Stimulated activated naive CD4-positive, alpha-beta T cell (primary cell): ENCODE data around the gene ADAMTSL3.

Experiments used
- DNase-seq, 6 experiments: peaks; one replicate each; lab custom pipeline; 2025; lab: John Stamatoyannopoulos, UW

Gene ADAMTSL3, protein sequence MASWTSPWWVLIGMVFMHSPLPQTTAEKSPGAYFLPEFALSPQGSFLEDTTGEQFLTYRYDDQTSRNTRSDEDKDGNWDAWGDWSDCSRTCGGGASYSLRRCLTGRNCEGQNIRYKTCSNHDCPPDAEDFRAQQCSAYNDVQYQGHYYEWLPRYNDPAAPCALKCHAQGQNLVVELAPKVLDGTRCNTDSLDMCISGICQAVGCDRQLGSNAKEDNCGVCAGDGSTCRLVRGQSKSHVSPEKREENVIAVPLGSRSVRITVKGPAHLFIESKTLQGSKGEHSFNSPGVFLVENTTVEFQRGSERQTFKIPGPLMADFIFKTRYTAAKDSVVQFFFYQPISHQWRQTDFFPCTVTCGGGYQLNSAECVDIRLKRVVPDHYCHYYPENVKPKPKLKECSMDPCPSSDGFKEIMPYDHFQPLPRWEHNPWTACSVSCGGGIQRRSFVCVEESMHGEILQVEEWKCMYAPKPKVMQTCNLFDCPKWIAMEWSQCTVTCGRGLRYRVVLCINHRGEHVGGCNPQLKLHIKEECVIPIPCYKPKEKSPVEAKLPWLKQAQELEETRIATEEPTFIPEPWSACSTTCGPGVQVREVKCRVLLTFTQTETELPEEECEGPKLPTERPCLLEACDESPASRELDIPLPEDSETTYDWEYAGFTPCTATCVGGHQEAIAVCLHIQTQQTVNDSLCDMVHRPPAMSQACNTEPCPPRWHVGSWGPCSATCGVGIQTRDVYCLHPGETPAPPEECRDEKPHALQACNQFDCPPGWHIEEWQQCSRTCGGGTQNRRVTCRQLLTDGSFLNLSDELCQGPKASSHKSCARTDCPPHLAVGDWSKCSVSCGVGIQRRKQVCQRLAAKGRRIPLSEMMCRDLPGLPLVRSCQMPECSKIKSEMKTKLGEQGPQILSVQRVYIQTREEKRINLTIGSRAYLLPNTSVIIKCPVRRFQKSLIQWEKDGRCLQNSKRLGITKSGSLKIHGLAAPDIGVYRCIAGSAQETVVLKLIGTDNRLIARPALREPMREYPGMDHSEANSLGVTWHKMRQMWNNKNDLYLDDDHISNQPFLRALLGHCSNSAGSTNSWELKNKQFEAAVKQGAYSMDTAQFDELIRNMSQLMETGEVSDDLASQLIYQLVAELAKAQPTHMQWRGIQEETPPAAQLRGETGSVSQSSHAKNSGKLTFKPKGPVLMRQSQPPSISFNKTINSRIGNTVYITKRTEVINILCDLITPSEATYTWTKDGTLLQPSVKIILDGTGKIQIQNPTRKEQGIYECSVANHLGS (N-terminal part only)

DNA sequence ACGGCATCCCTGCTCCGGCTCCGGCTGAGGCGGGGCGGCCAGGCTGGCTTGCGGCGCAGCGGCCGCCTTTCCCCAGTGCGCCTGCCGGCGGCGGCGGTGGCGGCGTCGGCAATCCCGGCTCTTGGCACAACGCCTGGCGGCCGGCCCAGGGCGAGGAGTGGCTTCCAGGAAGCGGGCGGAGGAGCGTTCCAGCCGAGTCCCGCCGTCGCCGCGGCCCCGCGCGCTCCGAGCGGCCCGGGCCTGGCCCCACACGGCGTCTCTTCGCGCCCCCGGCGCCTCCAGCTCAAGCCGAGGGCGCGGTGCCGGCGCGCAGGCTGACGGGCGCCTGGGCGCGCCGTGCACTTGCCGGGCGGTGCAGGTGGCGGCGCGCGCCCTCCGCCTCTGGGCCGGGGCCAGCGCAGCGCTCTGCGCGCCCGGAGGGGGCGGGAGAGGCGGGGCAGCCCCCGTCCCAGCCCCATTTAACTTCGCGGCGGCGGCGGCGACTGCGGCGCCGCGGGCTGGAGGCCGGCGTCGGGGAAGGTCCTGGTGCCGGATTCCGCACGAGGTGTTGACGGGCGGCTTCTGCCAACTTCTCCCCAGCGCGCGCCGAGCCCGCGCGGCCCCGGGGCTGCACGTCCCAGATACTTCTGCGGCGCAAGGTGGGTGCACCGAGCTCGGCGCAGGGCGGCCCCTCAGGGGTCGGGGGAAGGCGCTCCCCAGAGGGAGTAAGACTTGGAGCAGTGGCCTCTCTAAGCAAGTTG is at the start of gene ADAMTSL3:
TSS of gene ADAMTSL3 (plus strand) at position 485 of the 740 bp plus-strand sequence. CDS start 1,639 bp downstream, outside the sequence.
- no peak for DNase-seq

DNA sequence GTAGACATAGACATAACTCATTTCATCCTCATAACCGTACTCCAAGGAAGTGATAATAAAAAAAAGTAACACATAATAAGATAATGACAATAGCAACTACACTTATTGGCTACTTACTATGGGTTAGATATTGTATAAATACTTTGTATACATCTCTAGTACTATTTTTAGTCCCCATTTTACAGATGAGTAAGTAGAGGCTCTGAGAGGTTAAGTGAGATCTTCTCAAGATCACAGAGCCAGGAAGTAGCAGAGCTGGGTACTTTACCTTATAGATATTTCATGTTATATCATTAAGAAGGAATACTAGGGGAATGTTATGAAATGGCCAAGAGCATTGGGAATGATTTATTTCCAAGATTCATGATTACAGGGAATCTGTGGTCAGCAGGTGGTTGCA is 49.4 kb upstream of the ADAMTSL3 start:
- no peak for DNase-seq

DNA sequence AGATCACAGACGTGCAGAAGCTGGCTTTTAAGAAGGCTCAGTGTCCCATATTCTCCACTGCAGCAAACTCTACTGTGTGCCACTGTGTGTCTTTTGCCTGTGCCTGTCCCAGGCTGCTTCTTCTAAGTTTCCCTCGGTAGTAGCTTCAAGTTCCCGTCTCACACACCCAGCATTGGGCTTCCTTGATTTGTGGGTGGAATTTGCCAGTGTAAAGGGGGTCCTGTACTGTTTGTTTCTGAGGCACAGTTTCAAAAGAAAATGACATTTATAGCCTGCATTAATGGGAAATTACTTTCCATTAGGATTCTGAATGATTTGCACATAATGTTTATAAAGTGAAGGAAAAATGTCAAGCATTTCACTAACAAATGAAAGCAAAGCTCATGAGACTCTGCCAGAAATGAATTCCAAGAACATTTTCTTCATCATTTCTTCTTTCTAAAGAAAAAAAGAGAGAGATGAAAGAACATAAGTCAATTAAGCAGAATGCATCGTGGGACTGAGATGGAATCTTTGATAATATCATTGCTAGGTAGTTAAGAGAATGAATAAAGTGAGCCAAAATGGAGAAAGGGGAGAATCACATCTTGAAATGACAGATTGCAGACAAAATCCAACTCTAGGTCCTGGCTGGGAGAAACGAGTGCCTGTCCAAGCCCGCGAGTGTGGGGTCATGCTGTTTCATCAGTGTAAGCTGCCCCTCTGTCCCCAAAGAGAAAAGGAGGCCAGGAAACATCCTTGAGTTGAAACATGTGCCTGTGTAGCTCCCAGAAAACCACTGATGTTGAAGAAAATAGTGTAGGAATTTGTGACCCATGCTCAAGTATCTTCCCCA is 48.6 kb upstream of the ADAMTSL3 start:
- no peak for DNase-seq

DNA sequence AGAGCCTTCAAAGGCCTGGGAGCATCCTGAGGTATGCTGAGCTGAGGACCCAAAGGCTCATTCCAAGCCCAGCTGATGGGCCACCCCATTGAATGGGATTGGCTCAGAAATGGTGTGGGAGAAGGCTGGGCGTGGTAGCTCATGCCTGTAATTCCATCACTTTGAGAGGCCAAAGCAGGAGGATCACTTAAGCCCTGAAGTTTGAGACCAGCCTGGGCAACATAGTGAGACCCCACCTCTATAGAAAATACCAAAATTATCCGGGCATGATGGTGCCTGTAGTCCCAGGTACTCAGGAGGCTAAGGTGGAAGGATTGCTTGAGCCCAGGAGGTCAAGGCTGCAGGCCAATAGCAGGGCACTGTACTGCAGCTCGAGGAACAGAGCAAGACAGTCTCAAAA is 43.8 kb upstream of the ADAMTSL3 start:
- no peak for DNase-seq

DNA sequence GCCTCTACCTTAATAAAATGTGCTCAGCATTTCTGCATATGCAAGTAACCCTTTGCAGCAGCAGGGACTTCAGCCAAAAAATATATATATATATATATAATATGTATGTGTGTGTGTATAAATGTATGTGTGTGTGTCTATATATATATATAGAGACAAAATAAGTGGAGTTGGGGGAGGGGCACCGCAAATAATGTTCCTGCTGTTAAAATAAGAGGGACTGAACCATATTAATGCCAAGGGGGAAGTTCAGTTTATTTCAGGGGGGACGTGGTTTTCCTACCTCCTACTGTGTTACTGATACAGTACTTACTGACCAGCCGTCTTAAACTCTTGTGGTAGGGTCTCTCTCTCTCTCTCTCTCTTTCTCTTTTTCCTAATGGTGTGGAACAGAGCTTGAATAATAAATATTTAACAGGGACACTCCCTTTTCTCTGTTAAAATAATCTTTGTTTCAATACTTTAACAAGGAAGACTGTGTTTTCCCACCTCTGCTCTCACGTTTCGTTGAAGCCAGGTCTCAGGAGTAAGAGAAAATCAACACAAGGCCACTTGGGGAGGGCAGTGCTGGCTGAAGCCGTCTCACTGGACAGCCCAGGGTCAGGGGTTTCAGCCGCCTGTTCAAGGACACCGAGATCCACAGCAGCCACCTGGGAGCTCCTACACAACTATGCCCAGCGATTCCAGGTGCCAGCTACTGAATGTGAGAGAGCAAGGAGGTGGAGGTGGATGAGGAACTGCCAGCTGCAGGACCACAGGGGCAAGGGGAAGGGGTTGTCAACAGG is 42.8 kb upstream of the ADAMTSL3 start:
- no peak for DNase-seq

DNA sequence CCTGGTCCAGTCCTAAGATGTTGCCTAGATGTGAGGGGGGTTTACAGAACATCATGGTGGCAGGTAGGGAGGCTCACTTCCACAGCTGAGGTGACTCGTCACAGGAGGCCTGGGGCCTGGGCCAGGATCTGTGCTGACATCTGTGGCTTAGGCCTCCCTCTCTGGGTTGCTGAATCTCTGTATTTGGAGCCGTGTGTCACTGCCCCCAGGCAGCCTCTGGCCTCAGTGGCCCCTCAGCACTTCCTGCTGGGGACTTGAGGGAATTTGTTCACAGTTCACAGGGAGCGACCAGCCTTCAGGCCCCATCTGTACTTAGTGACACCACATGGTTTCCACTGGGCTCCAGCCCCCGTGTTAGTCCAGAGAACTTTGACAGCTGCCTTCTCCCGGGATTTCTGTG is 41.7 kb upstream of the ADAMTSL3 start:
- no peak for DNase-seq

DNA sequence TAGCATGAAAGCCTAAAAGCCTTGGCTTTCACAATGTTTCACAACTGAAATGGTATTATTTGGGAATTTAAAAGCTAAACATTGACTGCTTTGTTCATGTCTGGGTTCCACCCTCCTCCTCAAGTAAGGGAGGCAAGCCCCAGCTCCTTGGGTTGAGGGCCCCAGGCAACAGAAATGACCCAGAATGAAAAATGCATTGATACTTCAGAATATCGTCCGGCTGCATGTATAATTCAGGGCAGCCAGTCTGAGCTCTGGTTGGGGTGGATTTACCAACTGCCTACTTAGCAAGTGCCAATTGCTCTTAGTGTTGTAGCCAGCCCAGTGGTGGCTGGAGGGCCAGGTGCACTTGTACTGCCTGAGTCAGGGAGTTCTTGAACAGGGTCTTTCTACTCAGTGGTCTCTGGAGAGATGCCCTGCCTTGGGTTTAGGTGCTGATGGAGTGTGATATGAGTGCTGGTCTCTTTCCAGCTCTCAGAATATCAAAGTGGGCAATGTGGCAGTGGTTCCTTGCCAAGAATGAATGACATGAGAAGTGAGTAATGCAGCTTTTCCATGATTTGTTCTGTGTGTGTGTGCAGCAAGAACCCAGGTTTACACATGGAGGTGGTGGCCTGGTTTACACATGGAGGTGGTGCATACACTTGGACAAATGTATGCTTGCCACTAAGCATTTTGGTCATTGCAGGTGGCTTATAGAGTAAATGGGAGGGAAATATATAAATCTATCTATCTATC is 40.9 kb upstream of the ADAMTSL3 start:
- no peak for DNase-seq

DNA sequence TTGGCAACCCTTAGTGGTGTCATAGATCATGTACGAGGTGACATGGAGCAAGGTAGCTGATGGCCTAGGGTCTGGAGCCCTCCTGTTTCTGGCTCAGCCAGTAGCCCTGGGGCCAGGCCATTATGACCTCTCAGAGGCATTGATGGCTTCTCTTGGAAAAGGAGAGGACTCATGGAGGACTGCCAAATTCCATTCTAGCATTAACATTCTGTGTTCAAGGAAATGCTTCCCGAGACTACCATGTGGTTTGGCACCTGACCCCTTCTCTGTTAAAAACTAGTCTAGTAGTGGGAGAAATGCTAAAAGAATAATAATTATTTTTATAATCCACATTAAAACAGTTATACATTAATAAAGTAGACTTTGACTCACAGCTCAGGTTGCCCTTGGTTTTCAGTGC is 40.2 kb upstream of the ADAMTSL3 start:
- DNase-seq: no peak

DNA sequence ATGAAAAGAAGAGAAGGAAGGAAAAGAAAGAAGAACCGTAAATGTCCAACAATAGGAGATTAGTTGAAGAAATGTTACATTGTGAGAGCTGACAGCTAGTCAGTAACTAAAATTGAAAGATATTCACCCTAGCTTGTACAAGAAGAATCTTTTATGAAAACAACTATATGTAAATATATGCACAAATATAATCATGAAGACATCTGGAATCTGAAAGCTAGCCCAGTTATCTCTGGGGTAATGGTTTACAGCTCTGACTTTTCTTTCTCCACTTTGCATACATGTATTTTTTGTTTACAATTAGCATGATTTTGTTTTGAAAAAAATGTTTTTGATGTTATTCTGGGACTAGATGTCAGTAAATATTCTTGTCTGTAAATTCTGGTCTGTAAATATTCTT is 37.1 kb upstream of the ADAMTSL3 start:
- DNase-seq: no peak

DNA sequence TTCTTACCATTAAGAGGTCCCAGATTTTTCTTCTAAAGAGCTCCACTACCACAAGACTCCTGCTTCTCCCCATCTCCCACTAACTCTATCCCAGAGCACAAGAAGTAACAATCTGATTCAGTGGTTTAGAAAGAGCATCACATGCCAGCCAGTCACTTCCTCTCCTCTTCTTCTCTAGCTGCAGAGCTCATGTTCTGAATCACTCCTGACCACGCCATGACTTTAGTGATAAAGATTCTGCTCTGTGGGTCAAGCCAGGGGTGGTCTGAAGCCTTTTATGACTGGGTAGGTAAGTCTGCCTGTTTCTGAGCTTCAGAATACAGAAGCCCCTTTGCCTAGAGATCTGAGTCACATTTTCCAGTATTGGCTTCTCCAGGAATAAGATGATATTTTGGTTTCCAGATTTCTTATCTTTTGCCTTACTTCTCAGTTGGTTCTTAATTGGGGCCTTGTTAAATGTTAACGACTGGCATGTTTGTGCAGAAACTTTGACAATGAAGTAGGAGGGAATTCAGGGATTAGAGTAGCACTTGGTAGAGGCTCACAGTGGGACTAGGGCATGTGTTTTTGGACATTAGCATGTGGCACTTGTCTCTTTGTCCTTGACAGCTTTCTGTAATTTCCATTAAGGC is 27.6 kb upstream of the ADAMTSL3 start:
- no peak for DNase-seq

DNA sequence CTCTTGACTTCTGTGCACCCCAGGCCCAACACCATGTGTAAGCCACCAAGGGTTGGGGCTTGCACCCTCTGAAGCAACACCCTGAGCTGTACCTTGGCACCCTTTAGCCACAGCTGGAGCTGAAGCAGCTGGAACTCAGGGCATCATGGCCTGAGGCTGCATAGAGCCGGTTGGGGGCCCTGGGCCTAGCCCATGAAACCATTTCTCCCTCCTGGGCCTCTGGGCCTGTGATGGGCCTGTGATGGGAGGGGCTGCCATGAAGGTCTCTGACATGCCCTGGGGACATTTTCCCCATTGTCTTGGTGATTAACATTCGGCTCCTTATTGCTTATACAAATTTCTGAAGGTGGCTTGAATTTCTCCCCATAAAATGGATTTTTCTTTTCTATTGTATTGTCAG is 22.4 kb upstream of the ADAMTSL3 start:
- no peak for DNase-seq

DNA sequence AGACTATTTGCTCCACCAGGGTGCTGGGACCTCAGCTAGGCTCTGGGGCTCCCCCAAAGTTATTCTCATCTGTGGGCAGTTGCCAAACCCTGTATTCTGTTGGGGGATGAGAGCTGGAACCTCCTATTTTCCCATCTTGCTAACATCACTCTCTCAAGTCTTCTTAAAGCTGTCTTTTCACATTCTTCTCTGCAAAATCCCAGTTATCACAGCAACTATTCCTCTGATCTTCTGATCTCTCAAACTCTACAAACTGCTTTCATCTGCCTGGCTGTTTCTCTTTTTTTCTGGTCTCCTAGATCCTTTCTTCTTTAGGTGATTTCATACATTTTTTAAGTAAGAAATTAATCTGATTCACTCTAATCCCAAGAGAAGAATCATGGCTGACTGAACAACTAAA is 10.7 kb upstream of the ADAMTSL3 start:
- no peak for DNase-seq

DNA sequence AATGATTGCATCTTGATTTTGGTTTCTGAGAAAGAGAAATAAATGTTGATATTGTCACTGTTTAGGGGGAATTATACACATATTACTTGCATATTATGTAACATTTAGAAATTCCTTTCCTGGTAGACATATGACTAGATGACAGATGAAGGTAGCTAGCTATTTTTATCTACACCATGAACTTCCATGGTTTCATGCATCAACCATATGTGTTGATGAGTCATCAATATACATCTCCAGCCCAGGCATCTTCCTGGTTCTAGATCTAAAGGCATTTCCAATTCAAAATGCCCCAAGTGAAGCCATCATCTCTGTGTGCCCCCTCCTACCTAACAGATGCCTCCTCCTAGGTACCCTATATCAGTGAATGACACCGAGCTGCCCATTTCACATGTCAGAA is 9.5 kb upstream of the ADAMTSL3 start:
- DNase-seq: no peak

DNA sequence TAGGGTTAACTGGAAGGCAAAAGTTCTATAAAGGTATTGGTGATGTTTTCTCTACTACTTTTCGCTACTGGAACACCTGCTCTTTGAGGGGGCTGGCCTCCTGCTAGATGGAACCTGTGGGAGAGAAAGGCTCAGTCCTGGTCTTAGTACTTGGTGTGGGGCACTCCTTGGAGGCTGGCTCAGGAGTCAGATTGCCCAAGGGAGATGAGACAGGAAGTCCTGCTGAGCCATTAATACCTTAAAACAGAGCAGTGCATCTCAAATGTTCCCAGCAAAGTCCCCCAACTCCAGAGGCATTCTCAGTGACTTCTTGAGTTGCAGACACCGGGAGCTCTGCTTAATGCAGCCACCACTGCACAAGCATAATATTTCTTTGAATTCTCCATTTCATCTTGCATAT is 3.1 kb upstream of the ADAMTSL3 start:
- no peak for DNase-seq

DNA sequence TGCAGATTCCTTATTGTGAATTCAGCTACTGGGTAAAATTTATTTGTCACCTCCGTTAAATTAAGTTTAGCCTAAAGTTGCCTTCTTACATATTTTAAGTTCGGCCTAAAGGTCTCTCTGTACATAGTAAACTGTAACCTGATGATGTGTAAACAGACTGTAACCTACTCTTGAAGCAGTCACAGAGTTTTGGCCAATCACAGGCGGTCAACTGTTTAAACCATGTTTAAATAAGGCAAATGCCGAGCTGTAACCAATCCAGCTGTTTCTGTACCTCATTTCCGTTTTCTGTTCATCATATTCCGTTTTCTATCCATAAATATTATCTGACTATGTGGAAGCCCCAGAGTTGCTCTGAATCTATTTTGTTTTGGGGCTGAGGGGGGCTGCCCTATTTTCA is 2.4 kb upstream of the ADAMTSL3 start:
- no peak for DNase-seq

DNA sequence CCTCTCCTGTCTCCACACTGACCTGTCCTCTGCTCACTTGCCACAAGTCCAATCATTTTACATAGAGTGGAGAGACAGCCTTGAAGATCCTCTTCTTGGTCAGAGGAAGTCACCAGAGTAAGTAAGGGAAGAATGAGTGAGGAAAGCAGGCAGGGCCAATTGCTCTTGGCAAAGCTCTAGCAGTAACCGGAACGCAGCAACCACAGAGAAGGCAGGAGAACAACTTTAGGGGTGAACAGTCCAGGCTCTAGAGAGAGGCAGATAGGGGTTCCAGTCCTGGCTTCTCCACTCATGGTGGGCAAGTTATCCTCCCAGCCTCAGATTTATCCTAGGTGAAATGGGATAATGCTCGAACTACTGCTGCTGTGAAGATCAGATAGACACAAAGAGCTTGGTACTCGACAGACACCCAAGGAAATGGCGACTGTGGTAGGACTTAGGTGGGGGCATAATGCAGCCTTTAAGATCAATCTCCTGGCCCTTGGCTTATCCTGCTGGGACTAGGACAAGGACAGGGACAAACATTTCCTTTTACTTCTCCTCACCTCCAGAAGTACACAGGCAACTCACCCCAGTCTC is 1.2 kb upstream of the ADAMTSL3 start:
- DNase-seq: no peak

DNA sequence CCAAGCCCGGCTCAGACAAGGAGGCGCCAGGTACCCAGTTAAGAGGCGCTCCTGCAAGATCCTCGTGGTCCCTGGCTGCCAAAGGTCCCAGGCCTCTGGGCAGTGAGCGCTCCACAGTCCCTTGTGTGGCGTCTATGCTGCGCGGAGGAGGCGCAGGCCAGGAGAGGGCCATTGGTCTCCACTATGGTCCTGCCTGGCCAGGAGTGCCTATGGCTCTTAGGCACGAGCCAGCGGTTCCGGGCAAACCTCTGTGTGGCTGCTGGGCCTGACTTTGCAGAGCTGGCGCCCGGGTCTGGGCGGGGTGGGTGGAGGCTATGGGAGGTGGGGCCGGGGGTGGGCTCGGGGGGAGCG is 660 bp upstream of the ADAMTSL3 start:
- no peak for DNase-seq
